ENCODE measurements around the gene NCAM1.

GRCh38 chr11:113082341-113082955 is 121.2 kb downstream of the NCAM1 start:
- TF ChIP-seq POLR2AphosphoS5 (IDR thresholded peaks at IDR 0.05; ENCODE audit: borderline replicate concordance, low read depth, low read length): no peak
- TF ChIP-seq EZH2 (IDR thresholded peaks at IDR 0.05): no peak

Data from SK-N-MC (cell line).